Right ventricle myocardium superior (tissue), 1 donor: ENCODE measurements around the gene F8. TPM values are rescaled to one million over a fixed set of nuclear protein-coding genes. Genes with fewer than 3 reads are reported as not detected.
"Not testable (repeated sequence)": the region's sequence is repeated elsewhere in the genome, so short reads cannot be mapped to it uniquely, and the experiment has no call there.

Source experiments
- ATAC-seq: fragments of 200-7000 bp; cut with Tn5 transposase; one replicate; pipeline ENCODE4 v1.9.1; 2020; ENCODE audit warnings: mild to moderate bottlenecking; ENCODE audit not compliant: poor library complexity
- DNase-seq: peaks from one replicate; pipeline ENCODE4 v3.0.0-alpha.2; 2020
- intact Hi-C: fragments of 100-400 bp; cut with DNase I; formaldehyde crosslinking; loops from one replicate; pipeline ENCODE4 v1.11.2; 2022
- total RNA-seq: library from RNA; stranded (reverse); fragmentation: NEBNext Ultra II Directional; extraction: Animal tissue kit (Norgen Biotek cat#: 25700); gene quantifications from one replicate; pipeline ENCODE4 v1.2.1, GENCODE V29; 2021
- donor health status: DM: no; HTN: yes; CAD: no; lungs with severe emphysema.

The F8 gene
- total RNA-seq, 1 donor from 2014 or later = 38.9 TPM

- DNase-seq (no peak), ATAC-seq (no peak)
- intact Hi-C loops = no loop called here
Observed at GRCh38 chrX:154998204-154998880, 24.2 kb downstream of the F8 start.

- intact Hi-C loops = no loop called here
- no peak for ATAC-seq
- DNase-seq = no peak
Observed at GRCh38 chrX:154991476-154991875, 31.0 kb downstream of the F8 start.

GRCh38 chrX:154991039-154991438, 31.5 kb downstream of the F8 start:
- no peak for ATAC-seq

DNA sequence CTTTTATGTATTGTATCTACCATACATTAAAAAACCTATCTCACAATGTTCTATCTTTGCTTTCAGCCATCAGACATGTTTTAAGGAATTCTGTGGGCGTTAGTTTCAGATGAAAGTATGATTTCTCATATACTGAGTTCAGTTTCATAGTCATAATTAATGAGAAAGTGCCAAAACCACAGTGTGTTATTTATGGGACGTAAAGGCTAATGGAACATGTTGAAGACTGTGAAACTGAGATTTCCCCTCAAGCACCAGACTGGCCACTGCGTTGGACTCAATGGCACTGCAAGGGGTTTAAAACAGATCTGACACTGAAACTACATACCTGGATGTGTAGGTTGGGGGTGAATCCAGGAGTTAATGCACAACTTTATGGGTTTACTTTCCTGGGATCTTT, 32.0 kb downstream of the F8 start:
- intact Hi-C loops = no loop called here
- ATAC-seq (no peak), DNase-seq (no peak)

More at GRCh38 chrX:154991039-154991438, 31.5 kb downstream of the F8 start:
- DNase-seq = no peak
- intact Hi-C loops = no loop called here

GRCh38 chrX:154988719-154989118, 33.8 kb downstream of the F8 start:
- DNase-seq = no peak
- intact Hi-C loops = loop anchor here (10.0 kb wide), 1 partner anchor 66 kb away; no protein-coding TSS in a partner anchor
- no peak for ATAC-seq

DNA sequence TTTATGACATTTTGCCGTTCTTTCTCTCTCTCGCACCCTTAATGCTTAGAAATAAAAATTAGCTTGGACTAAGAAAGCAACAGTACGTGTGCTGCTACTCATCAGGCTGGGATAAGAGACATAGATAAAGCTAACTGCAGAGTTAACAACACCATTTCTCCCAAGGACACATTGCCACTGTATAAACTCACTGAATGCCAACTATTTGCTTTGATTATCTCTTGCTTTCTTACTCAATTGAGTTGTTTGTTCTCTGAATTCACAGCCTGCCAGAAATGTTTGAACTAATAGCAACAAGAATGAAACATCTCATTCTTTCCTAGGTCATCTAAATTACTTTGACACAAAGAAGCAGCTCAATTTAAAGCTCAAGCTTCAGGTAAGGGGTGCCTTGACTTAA, 34.6 kb downstream of the F8 start:
- ATAC-seq (no peak), DNase-seq (no peak)
- intact Hi-C loops = loop anchor here (10.0 kb wide), 1 partner anchor 67 kb away; no protein-coding TSS in a partner anchor

DNA sequence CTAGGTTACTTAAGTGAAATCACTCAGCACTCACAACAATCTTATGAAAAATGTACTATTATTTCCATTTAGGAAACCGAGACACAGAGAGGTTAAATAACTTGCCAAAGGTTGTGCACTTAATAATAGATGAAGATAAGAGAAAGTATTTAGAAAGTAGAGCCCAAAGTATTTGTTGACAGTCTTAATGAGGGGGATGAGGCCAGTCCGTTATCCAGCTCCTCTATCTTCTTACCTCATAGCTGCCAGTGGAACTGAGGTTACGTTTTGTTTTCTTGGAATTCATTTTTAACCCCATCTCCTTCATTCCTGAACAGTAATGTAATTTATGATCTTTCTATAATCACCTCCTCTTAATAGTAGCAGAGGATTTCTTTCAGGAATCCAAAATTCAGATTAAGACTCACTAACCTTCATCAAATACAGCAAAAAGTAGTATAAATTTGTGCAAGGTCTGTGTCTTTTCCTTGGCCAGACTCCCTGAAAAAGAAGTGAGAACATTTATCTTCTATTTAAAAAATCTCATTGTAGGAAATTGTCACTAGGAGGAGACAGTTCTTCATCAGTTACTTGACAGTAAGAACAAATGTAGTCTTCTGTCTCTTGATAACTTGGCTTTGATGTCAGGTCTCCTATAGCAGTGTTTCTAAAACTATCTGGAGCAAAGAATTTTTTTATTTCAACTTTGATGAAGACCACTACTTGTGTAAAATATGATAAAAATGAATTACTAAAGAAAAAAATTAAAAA, 35.5 kb downstream of the F8 start:
- ATAC-seq (no peak), DNase-seq (no peak)
- intact Hi-C loops = loop anchor here (10.0 kb wide), 1 partner anchor 68 kb away; no protein-coding TSS in a partner anchor

GRCh38 chrX:154981116-154981411, 41.5 kb downstream of the F8 start:
- intact Hi-C loops = loop anchor here (10.0 kb wide), 1 partner anchor 74 kb away; no protein-coding TSS in a partner anchor
- ATAC-seq = no peak
- no peak for DNase-seq

- ATAC-seq = peak; percentile 91
- intact Hi-C loops = loop anchor here (10.0 kb wide), 1 partner anchor 74 kb away; no protein-coding TSS in a partner anchor
- peak; percentile 66 for DNase-seq
Observed at GRCh38 chrX:154980330-154981115, 42.0 kb downstream of the F8 start.

- intact Hi-C loops = loop anchor here (10.0 kb wide), 1 partner anchor 75 kb away; no protein-coding TSS in a partner anchor
- DNase-seq (no peak), ATAC-seq (no peak)
Observed at GRCh38 chrX:154979629-154980028, 42.9 kb downstream of the F8 start.

DNA sequence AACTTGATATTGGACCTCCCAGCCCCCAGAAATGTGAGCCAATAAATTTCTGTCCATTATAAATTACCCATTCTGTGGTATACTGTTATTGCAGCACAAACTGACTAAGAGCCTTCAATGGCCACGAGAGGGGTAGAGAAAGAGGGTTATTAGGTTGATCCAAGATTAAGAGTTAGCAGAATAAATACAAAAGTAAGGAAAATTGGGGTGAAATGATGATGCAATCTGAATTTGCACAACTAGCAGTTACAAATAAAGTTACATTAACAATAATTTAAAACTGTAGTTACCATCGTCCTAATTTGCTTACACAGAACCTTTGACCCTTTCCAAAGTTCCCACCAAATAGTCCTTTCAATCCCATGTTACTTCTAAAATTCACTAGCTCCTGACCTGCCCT, 54.2 kb downstream of the F8 start:
- ATAC-seq (no peak), DNase-seq (no peak)
- intact Hi-C loops = no loop called here

GRCh38 chrX:154967603-154968002, 54.9 kb downstream of the F8 start:
- DNase-seq (no peak), ATAC-seq (no peak)
- intact Hi-C loops = no loop called here

DNA sequence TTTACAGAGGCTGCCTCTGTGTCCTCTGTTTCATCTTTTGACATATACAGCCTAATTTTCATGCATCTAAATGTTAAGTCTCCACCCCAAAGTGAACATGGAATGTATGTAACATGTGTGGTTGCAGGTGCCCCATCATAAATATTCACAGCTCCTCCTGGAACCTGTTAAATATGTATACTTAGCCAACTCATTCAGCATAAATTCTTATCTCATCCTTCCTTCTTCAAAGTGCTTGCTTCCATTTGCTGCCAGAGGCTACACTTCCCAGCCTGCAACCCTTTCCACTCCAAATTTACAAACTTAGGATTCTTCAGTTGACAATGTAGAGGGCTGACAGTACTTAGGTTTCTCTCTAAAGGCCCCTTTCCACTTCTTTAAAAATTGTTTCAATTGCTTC, 60.6 kb downstream of the F8 start:
- no peak for DNase-seq
- ATAC-seq = no peak
- intact Hi-C loops = no loop called here

DNA sequence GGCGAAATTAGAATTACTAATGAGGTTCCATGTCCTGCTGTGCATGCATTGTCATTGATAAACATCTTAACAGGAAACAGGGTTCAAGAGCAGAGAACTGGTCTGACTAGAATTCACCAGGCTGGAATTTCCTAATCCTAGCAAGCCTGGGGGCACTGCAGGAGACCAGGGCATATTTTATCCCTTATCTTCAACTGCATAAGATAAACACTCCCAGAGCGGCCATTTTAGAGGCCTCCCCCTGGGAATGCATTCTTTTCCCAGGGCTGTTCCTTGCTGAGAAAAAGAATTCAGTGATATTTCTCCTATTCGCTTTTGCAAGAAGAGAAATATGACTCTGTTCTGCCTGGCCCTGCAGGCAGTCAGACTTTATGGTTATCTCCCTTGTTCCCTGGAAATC, 66.7 kb downstream of the F8 start:
- DNase-seq, ATAC-seq, intact Hi-C loops: not testable (repeated sequence)

DNA sequence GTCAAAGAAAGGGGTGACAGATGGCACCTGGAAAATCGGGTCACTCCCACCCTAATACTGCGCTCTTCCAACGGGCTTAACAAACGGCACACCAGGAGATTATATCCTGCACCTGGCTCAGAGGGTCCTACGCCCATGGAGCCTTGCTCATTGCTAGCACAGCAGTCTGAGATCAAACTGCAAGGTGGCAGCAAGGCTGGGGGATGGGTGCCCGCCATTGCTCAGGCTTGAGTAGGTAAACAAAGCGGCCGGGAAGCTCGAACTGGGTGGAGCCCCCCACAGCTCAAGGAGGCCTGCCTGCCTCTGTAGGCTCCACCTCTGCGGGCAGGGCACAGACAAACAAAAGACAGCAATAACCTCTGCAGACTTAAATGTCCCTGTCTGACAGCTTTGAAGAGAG, 83.3 kb downstream of the F8 start:
- intact Hi-C loops, ATAC-seq, DNase-seq: not testable (repeated sequence)

DNA sequence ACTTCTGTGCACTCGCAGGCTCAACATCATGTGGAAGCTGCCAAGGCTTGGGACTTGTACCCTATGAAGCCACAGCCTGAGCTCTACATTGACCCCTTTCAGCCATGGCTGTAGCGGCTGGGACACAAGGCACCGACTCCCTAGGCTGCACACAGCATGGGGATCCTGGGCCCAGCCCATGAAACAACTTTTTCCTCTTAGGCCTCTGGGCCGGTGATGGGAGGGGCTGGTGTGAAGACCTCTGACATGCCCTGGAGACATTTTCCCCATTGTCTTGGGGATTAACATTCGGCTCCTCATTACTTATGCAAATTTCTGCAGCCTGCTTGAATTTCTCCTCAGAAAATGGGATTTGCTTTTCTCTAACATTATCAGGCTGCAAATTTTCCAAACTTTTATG, 97.8 kb downstream of the F8 start:
- intact Hi-C loops, DNase-seq, ATAC-seq: not testable (repeated sequence)

DNA sequence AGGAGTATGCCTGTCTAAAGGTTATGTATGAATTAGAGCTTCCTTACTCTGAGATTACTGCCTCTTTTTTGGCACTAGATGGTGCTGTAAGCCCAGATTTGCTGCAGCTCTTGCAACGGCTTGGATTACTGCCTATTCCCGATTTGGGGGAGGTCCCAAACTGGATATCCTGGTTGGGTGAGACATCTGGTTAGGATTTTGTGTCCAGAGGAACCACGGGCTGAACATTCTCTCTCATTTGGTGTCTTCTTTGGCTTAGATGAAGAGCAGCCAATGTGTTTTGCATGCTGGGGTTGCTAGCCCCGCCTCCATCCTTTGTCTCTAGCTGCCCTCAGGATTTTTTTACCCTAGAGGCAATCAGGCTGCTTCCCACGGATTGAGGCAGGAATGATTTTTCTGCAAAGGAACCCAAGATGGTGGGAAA, 104.5 kb downstream of the F8 start:
- ATAC-seq (peak; percentile 77), DNase-seq (peak; percentile 40)
- intact Hi-C loops = no loop called here

- ATAC-seq = no peak
- intact Hi-C loops = no loop called here
Observed at GRCh38 chrX:154914052-154914451, 108.5 kb downstream of the F8 start.

GRCh38 chrX:154910528-154910927, 112.0 kb downstream of the F8 start:
- intact Hi-C loops, ATAC-seq, DNase-seq: not testable (repeated sequence)

More at GRCh38 chrX:154914052-154914451, 108.5 kb downstream of the F8 start:
- DNase-seq = no peak
